Stimulated activated CD8-positive, alpha-beta memory T cell treated with anti-CD3 and anti-CD28 coated beads, Interleukin-4, amount 100 ng/mL, for 4 hours (primary cell): Measurements from ENCODE around the gene C1QTNF6.
"Not testable (repeated sequence)": the region's sequence is repeated elsewhere in the genome, so short reads cannot be mapped to it uniquely, and the experiment has no call there.

Experiments used
- DNase-seq, 2 donors: peaks; one replicate each; pipeline ENCODE4 v3.0.0-alpha.2; 2020; ENCODE audit warnings: low read depth in 2 of 2, low spot score in 1 of 2

C1QTNF6 gene

DNA sequence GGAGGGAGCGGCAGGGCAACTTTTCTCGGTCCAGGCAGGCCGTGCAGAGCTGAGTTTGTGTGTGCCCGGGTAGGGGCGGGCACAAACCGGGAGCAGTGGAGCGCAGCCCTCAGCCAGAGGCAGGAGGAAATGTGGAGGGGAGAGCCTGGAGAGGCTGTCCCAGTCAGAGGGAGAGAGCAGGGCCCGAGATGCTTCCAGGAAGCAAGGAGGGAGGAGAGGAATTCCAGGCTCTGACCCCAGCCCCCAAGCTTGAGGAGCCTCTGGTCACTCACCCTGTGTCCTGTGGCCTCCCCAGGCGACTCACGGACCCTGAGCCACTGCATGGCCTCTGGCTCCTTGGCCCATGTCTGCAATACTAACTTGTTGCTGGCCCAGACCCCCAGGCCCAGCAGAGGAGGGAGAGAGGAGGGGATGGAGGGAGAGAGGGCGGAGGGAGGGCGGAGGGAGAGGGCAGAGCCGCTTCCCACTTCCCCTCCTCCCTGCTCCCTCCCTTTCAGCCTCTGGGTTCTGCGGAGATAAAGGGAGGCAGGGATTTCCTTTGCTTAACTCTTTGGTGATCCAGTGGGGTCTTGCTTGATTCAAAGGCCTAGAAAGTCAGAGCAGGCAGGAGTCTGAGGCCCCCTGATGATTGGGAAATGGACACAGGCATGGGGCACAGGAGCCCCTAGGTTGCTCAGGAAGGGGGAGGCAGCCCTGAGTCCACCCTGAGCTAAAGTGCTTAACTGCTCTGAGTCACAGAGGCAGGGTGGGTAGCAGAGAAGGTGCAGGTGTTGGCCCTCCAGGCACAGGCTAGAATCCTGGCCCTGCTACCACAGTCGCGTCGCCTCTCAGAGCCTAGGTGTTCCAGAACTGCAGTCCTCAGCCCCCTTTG, at the start of gene C1QTNF6:
TSS of gene C1QTNF6 (minus strand) at position 357 of the 871 bp plus-strand sequence. CDS start at position 323, 34 bp downstream.
- DNase-seq, result no peak

DNA sequence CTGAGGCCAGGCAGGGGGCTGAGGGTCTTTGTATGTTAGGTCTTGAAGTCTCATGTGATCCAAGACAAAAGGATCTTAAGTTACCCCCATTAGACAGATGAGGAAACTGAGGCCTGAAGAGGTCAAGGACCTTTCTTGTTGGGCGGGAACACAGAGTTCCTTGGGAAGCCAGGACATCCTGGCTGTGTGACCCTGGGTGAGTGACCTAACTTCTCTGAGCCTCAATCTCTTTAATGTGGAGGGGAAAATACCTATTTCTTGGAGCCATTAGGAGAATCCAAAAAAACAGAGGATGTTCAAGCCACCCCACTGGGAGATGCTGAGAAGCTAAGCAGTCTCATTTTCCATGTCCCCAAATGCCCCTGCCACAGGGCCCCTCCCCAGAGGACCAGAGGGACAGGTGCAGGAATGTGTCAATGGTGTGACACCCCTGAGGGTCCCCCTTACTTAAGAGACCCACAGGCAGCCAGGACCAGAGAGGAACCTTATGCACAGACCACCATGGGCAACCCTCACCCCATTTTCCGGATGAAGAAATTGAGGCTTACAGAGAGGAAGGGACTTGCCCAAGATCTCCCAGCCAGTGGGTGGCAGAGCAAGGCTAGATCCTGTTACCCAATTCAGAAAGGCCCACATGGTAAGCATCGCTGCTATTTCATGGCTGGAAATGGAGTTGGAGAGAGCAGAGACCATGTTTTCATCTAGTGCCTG, 48.0 kb upstream of the C1QTNF6 start:
- no peak for DNase-seq

- no peak for DNase-seq
Measured at GRCh38 chr22:37234736-37235711, 47.0 kb upstream of the C1QTNF6 start.

DNA sequence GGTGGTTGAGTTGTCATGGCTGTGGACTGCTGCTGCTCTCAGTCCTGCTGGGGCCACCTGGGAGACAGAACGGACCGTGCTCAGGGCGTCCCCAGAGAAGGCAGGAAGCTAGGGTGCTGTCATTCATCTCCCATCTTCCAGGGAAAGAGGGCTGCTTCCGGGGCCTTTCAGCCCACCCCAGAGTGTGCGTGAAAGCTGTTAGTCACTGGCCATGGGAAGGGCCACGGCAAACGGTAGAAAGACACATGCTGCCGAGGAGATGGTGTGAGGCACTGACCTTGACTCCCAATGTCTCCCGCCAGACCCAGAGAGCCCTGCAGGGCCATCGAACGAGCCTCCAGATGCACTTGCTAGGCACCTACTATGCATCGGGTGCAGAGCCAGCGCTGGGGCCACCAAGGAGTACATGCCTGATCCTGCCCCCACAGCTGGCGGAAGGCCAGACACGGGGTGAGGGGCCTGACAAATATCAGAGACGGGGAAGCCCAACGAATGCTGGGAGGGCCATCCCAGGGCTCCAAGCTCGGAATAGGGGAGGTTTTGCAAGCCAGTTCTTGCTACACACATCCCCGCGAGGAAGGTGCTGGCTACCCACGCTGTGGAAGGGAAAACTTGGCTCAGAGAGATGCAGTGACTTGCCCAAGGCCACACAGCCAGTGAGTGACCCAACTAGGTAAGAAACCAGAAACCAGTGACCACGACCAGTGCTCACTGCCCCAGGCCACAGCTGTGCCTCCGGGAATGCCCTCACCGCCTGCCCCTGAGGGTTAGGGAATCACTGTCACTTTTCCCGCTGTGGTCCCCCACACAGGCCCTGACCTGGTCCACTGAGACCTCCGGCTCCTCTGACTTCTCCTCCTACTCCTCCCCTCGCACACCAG, 45.9 kb upstream of the C1QTNF6 start:
- DNase-seq, result no peak

GRCh38 chr22:37233371-37233750, 45.3 kb upstream of the C1QTNF6 start:
- not testable (repeated sequence) for DNase-seq

- no peak for DNase-seq
Measured at GRCh38 chr22:37232140-37232998, 44.3 kb upstream of the C1QTNF6 start.

GRCh38 chr22:37231406-37232139, 43.5 kb upstream of the C1QTNF6 start:
- DNase-seq, result peak in 1 of 2 donors; percentile 67

DNA sequence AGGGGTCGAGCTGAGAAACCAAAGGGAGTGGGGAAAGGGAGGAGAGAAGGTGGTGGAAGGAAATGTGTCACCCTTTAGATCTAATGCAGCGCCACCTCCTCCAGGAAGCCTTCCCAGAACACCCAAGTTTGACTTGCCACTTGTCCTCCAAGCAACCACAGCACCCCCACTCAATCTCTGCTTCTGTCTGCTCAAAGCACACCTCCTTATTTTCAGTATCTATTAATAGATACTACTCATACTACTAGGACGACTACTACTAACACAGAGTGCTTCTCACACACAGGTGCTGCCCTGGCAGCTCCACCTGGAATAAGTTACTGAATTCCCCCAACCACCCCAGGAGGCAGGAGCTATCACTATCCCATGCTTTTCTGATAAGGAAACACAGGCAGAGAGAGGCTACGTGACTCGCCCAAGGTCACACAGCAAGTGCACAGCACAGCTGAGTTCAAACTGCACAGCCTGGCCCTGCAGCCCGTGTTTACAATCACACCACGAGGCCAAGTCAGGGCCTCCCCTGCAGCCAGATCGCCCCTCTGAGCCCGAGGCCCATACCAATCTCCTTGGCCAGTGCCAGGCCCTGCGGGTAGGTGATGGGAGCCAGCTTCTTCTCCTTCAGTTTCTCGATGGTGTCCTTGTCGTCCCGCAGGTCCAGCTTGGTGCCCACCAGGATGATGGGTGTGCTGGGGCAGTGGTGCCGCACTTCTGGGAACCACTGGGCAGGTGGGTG, 42.8 kb upstream of the C1QTNF6 start:
- DNase-seq, result no peak

DNA sequence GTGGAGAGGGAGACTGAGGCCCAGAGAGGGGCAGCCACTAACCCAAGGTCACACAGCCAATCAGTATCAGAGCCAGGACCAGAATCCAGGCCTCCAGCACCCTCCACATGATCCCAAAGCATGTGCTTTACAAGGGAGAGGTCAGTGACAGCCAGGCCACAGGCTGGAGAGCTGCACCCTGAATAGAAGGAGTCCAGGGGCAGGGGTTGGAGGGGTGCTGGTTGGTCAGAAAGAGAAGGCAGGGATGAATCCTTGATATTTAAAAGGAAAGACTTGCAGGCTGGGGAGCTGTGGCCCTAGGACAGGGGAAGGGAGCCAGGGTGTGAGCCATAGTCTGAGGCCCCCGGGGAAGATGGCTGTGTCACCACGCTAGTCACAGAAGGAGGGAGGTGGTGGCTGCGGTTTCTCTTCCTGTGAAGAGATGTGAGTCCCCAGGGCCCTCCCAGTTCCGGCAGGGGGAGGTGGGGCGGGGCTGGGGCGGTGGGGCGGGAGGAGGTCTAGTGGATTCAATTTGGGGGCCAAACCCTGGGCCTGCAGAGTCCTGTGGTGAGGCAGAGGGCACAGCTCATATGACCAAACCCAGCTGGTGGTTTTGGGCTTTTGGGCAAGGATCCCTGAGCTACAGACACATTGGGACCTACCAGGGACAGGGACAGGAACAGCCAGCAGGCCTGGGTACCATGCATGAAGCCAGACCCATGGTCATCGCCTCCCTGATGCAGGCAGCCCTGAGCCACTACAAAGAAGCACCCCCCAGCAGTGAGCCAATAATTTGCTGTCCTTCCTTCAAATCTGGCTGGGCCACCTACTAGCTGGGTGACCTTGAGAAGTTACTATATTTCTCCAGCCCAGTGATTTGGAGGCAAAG, 42.0 kb upstream of the C1QTNF6 start:
- peak; percentile 78 to 85 for DNase-seq

- no peak for DNase-seq
Measured at GRCh38 chr22:37229012-37229804, 41.2 kb upstream of the C1QTNF6 start.

DNA sequence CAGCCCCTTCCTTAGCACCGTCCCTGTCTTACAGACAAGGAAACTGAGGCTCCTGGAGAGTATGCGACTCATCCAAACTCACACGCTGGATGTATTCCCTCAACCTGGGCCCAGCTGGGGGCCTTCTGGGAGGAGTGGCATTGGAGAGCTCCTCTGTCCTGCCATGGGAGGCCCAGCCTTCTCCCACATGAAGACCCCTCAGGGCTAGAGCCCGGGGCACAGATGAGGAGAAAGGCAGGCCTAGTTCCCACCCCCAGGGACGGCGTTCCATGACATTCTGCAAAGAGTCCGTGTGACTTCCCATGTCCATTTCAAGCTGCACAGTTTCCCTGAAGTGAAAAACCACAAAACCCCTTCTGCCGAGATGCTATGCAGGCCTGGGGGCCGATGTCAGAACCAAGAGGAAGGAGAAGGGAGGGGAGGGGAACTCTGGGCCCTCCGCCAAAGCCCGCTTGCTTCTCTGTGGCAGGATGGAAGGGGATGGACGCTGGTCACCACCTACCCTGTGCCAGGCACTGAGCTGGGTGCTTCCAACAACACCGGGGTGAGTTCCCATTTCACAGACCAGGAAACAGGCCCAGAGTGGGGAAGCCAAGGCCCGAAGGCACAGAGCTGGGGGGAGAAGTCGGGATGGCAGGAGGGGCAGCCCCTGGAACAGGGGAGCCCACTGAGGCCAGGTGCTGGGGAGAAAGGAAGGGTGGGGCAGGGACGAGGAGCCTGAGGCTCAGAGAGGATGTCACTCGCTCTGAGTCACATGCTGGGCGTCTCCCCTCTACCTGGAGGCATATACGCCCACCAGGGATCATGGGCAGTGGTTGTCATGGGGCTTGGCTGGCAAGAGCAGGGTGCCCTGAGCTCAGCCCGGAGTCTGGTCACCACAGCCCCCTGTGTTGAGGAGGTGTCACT, 40.3 kb upstream of the C1QTNF6 start:
- no peak for DNase-seq

DNA sequence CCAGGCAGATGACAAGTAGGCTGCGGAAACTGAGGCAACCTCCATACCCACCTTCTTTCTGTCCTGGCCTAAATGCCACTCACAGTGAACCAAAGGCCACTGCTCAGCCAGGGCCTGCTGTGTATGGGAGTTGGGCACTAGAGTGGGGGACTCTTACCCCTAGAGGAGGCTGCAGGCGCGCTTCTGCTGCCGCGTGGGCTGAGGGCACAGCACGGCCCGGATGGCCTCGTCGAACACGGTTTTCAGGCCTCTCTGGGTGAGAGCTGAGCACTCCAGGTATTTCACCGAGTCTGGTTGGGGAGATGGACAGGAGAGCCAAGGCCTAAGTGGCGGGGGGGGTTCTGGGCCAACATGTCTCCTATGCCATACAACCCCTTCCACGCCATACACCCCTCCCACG, 38.5 kb upstream of the C1QTNF6 start:
- DNase-seq, result no peak

GRCh38 chr22:37226087-37226486, 38.0 kb upstream of the C1QTNF6 start:
- no peak for DNase-seq

DNA sequence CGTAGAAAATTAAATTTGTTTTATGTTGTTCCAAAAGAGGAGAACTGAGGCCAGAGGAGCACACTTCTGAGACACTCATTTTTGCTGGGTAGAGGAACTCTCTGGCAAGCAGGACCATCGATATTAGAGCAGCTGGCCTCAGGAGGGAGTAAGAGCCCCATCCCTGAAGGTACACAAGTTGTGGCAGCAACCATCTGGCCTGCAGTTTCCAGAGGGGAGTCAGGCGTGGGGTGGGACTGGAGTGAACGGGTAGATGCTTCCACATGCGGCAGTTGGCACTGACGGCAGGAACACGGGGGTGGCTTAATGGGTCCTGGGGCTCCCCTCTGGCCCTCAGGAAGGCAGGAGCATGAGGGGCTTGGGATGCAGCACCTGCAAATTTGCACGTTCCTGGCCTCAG, 37.4 kb upstream of the C1QTNF6 start:
- no peak for DNase-seq

DNA sequence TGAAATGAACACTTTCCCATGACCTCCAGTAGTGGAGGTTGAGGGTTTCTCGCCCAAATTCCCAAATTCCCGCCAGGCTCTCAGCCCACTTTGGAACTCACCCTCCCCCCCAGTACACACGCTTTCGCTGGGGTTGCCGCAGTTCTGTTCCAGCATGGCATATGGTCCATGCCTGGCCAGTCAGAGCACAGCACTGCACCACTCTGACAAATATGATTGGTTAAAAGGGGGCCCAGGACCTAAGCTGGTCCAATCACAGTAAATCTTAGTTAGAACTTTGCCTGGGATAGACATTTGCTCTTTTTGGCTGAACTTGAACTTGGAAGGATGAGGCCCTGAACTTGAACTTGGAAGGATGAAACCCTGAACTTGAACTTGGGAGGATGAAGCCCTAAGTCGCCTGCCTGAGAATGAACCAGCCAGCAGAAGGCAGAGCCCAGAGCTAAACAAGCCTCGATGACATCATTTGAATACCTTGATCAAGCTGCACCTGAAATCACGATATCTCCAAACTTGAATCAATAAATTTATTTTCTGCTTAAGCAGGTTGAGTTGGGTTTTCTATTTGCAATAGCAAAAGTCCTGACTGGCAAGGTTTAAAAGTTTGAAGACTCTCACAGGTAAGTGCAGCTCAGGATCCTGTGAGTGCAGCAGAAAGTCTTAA, 36.8 kb upstream of the C1QTNF6 start:
- DNase-seq, result no peak
